AG04450 (cell line): ENCODE measurements around the gene RPS6KB2. TPM values are rescaled to one million over a fixed set of nuclear protein-coding genes. Genes with fewer than 3 reads are reported as not detected.
A peak's percentile ranks its signal among the peaks of the same experiment; 100 is the strongest.

Source experiments
- CTCF ChIA-PET: fragments of 300-600, 350-600 bp; formaldehyde crosslinking; extraction: SDS; loops from one replicate; lab custom pipeline; 2022; ENCODE audit warnings: antibody characterized with exemption, inconsistent platforms; lab: Charles Lee
- POLR2A ChIA-PET: fragments of 350-600 bp; formaldehyde crosslinking; extraction: SDS; loops from one replicate; lab custom pipeline; 2021; ENCODE audit warnings: antibody characterized with exemption, inconsistent platforms; lab: Yijun Ruan, JAX
- DNase-seq: peaks from one replicate; pipeline ENCODE4 v3.0.0-alpha.2; 2011; ENCODE audit warnings: low read depth, low spot score
- H3K27ac ChIP-seq: one replicate; pipeline ENCODE4 v1.5.1; 2012; ENCODE audit warnings: low read depth, low read length, control low read depth
- H3K27me3 ChIP-seq: one replicate; pipeline ENCODE4 v1.6.0; 2012; ENCODE audit warnings: low read length; ENCODE audit not compliant: control insufficient read depth, insufficient read depth
- H3K4me3 ChIP-seq: 2 replicates; pipeline ENCODE4 v1.5.1; 2011; ENCODE audit warnings: mild to moderate bottlenecking, low read depth, low read length, control low read depth
- H3K9me3 ChIP-seq: 2 replicates; pipeline ENCODE4 v1.5.1; 2012; ENCODE audit warnings: low read length; ENCODE audit not compliant: control insufficient read depth, insufficient read depth
- CTCF ChIP-seq: IDR thresholded peaks from 2 replicates; pipeline ENCODE4 v1.5.1; 2011; ENCODE audit warnings: low read depth, low read length, control low read depth, inconsistent platforms
- polyA plus RNA-seq: library from polyadenylated mRNA; depleted of rRNA; stranded (reverse); fragments of >200 nt; gene quantifications from 2 replicates; pipeline ENCODE4 v1.2.3, GENCODE V29; 2011

The RPS6KB2 gene
- polyA plus RNA-seq, 1 experiment = 36.0 TPM

DNA sequence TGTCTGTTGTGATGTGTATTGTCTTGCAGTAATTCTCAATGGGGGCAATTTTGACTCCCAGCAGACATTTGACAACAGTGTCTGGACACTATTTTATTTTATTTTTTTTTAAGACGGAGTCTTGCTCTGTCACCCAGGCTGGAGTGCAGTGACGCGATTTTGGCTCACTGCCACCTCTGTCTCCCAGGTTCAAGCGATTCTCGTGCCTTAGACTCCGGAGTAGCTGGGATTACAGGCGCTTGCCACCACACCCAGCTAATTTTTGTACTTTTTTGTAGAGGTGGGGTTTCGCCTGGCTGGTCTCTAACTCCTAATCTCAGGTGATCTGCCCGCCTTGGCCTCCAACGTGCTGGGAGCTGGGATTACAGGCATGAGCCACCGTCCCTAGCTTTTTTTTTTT, 1.4 kb downstream of the RPS6KB2 start:
- Histone ChIP-seq H3K27ac (no peak overlapping the region), H3K4me3 (0 out of 2 replicates have a peak overlapping the region, but pooled peaks have one; percentile 96), H3K9me3 (no peaks in the 10 kb centered on the region), H3K27me3 (no peaks in the 10 kb centered on the region)
- no peak for TF ChIP-seq CTCF
- ChIA-PET POLR2A (no interaction called here), CTCF (interaction anchor here (1.6 kb wide), 1 partner anchor 79 kb away, joined by 4 read pairs; no protein-coding TSS in a partner anchor)
- no peak for DNase-seq

GRCh38 chr11:67431346-67432249, 3.3 kb downstream of the RPS6KB2 start:
- DNase-seq = no peak
- POLR2A ChIA-PET = interaction anchor here (0.7 kb wide), 1 partner anchor 13 kb away, joined by 7 read pairs; no protein-coding TSS in a partner anchor
- TF ChIP-seq CTCF = no peak
- H3K9me3 ChIP-seq = no peaks in the 10 kb centered on the region
- H3K27ac ChIP-seq = no peak overlapping the region
- CTCF ChIA-PET = no interaction called here
- H3K27me3 ChIP-seq = no peaks in the 10 kb centered on the region
- H3K4me3 ChIP-seq = no peak overlapping the region

DNA sequence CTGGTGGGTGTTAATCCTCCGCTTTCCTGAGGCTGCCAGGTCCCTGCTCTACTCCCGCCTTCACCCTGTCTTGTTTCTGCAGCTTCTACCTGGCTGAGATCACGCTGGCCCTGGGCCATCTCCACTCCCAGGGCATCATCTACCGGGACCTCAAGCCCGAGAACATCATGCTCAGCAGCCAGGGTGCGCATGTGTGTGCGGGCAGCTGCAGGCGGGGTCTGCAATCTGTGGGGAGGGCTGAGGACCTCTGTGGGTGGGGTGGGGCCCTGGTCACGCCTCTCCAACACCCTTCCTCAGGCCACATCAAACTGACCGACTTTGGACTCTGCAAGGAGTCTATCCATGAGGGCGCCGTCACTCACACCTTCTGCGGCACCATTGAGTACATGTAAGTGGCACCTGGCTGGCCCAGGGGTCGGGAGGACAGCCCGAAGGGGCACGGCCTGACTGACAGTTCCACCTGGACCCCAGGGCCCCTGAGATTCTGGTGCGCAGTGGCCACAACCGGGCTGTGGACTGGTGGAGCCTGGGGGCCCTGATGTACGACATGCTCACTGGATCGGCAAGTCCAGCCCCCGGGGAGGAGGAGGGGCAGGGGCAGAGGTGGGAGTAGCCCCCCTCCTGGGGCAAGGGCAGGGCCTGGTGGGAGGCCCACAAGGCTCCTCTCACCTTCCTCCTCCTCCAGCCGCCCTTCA, 4.5 kb downstream of the RPS6KB2 start:
- H3K27ac ChIP-seq = no peak overlapping the region
- POLR2A ChIA-PET = no interaction called here
- H3K9me3 ChIP-seq = no peaks in the 10 kb centered on the region
- no peak for TF ChIP-seq CTCF
- H3K4me3 ChIP-seq = no peak overlapping the region
- H3K27me3 ChIP-seq = no peaks in the 10 kb centered on the region
- no peak for DNase-seq
- CTCF ChIA-PET = no interaction called here

GRCh38 chr11:67433536-67434394, 5.5 kb downstream of the RPS6KB2 start:
- no peak for TF ChIP-seq CTCF
- Histone ChIP-seq H3K27ac (no peak overlapping the region), H3K27me3 (no peaks in the 10 kb centered on the region), H3K9me3 (no peaks in the 10 kb centered on the region), H3K4me3 (no peak overlapping the region)
- ChIA-PET POLR2A (no interaction called here), CTCF (interaction anchor here (0.5 kb wide), 1 partner anchor 77 kb away, joined by 4 read pairs; no protein-coding TSS in a partner anchor)
- DNase-seq = no peak
